Non-pigmented ciliary epithelial cell (primary cell): ENCODE measurements around the gene PRKCE.

Experiments used
- DNase-seq: peaks from one replicate; pipeline ENCODE4 v3.0.0-alpha.2; 2010; ENCODE audit warnings: low read depth

The PRKCE gene

DNA sequence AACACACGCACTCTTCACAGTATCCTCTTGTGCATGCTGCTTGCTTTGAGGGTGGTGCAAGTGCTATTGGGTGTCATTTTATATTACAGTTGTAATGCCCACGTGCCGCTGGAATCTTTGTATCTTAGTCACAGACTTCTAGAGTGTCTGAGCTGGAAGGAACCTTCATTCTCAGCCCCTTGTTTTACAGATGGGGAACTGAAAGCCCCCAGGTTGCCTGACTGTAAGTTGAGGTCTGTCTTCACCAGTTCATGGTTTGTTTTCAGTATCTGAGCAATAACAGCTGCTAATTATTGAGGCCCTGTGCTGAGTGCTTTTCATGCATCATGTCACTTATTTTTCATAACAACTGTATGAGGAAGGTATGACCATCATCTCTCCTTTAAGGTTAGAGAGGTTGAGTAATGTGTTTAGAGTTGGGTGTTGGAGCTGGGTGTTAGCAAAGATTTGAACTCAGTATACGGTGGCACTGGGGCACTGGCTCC, 77.0 kb downstream of the PRKCE start:
- no peak for DNase-seq

DNA sequence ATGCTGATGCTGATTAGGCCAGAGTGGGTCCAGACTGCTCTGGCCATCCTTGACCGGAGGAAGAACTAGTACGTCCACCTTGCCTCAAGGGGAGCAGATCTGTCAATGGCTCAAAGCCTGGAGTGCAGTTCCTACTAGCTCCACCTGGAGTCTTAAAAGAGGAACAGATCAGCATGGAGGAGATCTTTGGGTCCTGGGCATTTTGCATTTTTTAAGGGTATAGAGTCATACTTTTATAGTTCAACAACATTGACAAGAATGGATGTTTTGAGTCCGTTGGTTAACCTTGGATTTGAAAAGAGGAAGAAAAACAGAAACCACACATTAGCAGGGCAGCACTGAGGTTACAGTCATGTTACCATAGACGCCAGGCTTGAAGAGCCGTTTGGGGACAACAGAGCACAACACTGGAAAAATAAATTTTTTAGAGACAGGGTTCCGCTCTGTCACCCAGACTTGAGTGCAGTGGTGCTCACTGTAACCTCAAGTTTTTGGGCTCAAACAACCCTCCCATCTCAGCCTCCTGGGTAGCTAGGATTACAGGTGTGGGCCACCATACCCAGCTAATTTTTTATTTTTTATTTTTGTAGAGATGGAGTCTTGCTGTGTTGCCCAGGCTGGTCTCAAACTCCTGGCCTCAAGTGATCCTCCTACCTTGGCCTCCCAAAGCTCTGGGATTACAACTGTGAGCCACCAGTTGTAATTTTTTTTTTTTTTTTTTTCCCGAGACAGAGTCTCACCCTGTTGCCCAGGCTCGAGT, 78.5 kb downstream of the PRKCE start:
- no peak for DNase-seq

DNA sequence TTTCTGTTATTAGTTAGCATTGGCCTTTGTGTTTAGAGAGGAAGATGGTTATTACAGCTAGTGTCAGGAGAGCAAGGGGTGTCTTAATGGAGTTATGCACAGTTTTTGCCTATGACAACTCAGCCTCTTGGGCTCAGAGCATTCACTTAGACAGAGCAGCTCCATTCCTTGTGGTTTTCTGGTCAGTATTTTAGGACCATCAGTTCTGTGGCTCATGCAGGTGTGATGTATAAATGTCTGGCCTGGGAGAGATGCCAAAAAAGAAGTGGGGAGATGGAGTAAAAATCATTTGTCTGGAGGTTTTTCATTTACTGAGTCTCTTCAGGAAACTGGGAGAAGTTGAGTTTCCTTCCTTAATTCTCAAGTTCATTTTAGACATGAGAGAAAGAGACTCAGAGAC, 79.7 kb downstream of the PRKCE start:
- no peak for DNase-seq

DNA sequence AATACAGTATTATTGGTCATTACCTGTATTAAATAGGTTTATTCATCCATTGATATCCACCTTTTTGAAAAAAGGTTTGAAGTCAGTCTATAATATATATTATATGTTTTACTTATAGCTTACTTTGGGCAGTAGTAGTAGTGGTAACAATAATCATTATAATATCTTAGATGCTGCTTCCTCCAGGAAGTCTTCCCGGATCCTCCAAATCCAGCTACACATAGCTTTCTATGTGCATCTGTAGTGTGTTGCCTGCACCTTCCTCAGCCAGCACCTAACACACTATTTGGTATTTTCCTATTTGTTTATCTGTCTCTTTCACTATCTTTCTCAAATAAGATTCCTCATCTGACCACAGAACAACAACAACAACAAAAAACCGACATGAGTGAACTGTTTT, 81.0 kb downstream of the PRKCE start:
- no peak for DNase-seq

DNA sequence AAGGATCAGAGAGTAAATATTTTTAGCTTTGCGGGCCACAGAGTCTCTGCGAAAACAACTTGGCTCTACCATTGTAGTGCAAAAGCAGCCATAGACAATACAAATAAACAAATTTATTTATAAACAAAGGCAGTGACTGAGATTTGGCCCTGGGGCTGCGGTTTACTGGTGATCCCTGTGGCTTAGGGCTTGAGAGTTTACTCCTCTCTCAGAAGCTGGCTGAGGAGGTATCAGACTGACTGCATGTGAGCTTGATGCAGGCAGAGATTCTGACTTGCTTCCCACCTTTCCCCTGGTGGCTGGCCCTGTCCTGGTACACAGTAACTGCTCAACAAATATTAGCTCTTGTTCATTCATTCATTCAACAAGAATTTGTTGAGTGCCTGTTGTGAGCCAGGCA, 81.5 kb downstream of the PRKCE start:
- DNase-seq, result no peak

DNA sequence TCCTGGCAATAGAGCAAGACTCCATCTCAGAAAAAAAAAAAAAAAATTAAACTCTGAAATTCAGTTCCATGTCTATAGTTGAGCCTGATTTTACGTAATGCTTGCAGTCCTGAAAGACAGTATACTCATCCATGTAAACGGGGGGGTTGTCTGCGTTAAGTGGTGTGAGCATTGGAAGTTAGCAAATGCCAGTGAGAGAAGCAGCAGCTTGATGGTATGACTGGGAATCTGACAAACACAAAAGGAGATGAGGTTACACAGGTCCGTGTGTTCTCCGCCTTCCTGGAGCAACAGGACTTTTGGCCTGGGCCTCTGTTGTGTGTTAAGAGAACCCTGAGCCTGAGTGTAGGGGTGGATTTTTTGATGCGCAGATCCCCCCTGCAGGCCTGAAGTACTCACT, 82.9 kb downstream of the PRKCE start:
- no peak for DNase-seq

DNA sequence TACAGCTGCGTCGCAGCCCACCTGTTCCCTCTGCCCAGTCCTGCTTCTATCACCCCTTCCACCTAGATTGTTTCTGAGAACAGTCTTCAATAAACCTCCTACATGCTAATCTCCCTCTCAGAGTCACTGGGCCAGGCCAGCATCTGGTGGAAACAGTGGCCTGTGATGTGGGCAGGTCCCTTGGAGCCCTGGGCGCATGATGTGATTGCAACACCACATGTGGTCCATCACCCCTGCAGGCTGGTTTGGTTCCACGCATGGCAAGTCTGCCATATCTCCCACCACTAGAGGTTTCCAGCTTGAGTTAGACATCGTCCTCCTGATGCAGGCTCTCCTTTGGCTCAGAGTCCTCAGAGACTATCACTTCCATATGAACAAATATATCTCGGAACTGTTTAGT, 83.5 kb downstream of the PRKCE start:
- no peak for DNase-seq

DNA sequence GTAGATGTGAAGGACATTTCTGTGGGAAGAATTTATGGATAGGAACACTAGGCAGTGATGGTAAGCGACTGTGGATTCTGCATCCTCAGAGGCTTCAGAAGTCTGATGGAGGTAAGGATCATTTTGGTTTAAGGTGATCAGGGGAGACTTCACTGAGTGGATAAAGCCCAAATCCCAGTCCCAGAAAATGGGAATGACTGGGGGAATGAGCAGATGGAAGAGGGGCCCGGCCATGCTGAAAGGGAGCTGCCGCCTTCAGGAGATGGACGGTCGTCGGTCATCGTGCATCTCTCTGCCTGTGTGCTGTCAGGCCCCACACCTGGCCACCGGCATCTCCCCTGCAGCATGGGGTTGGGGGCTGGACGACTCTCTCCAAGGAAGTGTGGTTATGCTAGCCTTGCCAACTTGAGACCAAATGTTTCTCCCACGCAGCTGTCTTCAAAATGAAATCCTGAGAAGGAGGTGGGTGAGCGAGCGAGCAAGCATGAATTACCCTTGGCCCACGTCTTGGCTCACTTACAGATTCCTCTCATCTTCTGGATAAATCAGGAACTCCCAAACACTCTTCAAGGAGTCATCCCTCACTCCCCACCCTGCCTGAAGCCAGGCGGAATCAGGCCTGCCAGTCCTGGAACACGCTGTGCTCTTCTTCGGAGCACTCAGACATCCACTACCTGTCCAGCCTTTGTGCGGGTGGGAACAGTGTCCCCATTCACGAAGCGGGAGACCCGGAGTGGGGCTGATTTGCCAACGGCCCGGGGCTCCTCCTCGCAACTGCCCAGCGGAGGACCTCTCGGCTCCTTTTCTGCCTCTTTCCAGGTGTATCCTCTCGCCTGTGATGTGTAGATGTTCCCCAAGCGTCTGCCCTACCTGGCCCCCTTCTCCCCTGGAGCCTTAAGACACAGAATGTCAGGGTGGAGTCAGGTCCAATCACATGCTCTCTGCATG, 85.6 kb downstream of the PRKCE start:
- no peak for DNase-seq

DNA sequence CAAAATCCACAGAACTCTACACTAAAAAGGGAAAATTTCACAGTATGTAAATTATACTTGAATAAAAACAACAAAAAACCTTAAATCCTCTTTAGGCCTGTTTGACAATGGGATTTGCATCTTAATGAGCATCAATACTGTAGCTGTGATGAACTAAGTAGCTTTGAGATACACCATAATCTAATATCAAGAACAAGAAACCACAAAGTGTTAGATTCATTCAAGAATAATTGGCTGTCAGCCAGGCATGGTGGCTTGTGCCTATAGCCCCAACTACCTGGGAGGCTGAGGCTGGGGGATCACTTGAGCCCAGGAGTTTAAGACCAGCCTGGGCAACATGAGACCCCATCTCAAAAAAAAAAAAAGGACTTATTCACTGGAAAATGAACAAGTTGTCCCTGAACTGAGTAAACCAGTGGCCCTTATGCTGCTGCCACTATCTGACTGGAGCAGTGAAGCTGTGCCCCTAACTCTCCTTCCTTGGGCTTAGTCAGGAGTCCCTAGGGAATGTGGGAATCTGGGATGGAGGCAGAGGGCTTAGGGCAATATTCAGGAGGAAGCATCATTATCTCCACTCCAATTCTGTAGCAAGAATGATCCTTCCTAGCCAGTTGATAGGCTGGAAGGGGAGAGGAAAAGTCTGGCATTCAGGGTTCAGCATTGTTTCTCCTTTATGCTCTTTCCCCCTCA, 88.5 kb downstream of the PRKCE start:
- DNase-seq, result no peak

DNA sequence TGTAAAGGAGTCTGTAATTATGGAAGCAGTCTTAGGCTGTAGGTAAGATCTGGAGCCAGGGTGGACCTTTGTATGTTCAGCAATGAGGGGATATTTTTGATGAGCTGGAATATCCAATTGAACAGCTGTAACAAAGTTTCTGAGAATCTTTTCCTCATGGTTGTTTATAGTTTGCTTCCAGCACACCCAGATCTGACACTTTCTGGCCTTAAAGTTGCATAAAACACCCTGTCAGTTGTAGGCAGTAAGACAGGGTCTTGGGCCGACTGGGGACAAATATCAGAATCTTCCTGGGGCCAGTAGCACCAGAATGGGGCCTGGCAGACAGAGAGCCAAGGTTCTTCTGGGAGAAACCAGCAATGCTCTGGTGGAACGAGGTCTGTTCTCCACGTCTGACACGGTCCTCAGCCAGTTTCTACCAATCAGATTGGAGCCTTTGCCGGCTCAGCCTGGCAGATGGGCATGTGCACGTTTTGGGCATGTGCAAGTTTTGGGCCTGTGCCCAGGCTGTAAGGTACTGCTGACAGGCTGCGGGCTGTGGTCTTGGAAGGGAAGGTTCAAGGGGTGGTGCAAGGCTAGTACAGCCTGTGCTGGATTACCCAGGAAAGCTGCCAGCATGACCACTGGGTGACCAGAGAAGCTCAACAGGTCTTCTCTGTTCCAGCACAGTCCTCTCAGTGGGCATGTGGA, 89.8 kb downstream of the PRKCE start:
- no peak for DNase-seq

DNA sequence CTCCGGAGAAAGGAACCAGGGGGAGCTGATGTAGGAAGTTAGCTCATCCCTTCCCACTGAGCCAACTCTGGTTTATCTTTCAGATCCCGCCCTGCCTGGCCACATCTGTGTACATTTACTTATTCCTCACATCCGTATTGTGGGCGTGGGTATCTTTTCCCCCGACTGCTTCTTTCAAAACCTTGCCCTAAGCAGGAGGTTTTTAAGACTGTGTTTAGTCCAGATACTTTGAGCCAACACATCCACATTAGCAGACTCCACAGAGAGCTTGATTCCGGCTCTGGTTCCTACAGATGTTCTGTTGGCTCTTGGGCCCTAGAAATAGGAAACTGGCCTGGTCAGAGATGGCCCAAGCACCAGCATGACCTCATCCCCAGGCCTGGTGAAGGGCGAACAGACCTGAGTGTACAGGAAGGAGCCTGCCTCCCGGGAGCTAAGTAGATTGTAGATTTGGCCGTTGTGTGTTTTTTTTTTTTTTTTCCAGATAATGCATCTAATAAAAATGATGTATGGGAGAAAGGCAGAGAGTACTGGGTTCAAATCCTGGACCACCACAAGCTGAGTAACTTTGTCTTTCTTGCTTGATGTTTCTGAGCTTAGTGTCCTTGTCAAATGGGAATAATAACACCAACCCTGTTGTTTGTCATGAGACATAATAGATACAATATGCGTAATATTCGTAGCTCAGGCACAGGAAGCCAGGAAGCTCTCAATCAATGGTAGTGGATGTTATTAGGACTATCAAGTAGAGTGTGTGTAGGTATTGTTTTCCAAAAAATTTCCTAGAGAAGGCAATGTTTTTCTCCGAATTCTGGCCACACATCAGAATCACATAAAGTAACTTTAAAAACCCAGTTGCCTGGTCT, 92.3 kb downstream of the PRKCE start:
- no peak for DNase-seq

DNA sequence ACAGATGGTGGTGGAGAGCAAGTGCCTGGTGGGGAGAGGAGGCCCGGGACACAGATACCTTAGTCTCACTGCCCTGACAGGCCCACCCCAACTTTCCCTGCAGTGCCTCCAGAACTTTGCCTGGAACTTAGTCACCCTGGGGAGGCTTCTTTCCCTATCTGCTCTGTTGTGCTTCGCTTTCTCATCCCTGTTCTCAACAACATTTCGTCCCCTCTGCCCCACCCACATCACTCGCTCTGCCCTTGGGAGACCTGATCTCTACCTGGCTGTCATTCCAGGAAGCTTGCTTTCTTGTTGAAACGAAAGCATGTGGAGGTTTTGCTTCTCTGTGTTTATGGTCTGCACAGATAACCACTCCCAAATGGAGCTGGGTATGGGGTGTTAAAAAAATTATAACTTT, 93.8 kb downstream of the PRKCE start:
- DNase-seq, result no peak

DNA sequence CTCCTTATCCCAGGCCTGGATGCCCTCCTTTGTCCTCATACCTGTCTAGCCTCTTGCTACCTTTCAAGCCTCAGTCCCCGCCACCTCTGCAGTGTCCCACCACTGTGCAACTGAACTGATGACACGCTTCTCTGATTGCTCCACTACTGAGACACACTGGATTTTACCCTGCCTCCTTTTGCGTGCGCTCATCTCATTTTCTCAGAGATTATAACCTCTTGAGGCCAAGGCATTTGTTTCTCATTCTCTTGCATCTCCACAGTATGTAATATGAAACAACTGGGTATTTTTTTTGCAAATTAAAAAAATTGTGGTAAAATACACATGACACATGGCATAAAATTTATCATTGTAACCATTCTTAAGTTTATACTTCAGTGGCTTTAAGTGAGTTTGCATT, 95.4 kb downstream of the PRKCE start:
- DNase-seq, result no peak

DNA sequence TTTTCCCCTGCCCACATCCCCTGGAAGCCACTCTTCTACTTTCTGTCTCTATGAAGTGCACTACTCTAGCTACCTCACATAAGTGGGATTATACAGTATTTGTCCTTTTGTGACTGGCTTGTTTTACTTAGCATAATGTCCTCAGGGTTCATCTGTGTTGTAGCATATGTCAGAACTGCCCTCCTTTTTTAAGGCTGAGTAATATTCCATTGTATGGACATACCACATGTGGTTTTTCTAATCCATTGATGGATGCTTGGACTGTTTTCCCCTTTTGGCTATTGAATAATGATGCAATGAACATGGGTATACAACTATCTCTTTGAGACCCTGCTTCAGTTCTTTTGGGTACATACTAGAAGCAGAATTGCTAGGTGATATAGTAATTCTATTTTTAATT, 95.9 kb downstream of the PRKCE start:
- no peak for DNase-seq

DNA sequence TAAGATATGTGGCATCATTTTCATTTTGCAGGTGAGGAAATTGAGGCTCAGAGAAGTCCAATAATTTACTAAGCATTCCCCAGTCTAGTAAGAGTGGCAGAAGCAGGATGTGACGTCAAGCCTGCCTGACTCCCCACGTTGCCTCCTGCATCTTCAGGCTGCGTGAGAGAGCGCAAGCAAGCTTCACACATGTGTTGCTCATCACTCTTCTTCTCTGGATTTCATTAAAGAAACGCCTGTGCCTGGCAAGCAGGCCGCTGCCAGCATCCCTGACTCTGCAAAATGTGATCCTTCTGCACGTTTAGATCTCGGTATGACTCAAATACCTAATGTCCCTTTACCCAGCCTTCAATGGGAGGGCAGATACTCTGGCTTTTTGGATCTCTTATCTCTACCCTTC, 96.8 kb downstream of the PRKCE start:
- DNase-seq, result no peak

DNA sequence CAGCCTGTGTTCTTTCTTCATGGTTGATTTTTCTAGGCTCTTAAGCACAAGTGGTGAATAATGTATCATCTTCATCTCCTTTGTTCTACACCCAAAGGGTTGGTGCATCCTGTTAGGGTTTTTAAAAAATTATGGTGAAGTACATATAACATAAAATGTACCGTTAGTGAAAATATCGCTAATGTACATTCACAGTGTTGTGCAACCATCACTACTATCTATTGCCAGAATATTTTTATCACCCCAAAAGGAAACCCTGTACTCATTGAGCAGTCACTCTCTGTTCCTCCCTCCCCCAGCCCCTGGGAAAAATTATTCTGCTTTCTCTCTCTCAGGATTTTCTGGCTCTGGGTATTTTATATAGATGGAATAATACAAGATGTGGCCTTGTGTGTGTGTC, 98.5 kb downstream of the PRKCE start:
- no peak for DNase-seq

DNA sequence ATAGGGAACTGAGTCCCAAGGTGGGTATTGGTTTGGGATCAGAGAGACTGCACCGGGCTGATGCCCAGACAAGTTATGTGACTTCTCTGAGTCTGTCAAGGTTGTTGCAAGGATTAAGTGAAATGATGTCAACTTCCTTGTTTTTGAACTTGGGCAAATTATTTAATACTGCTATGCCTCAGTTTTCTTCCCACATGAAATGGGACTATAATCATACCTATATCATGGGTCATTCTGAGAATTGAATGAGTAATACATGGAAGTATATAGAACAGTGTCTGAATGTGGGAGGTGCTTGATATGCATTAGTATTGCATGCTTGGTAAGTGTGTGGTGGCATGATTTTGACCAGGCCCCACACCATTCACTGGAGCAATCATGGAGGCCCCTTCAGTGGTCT, 99.0 kb downstream of the PRKCE start:
- no peak for DNase-seq

DNA sequence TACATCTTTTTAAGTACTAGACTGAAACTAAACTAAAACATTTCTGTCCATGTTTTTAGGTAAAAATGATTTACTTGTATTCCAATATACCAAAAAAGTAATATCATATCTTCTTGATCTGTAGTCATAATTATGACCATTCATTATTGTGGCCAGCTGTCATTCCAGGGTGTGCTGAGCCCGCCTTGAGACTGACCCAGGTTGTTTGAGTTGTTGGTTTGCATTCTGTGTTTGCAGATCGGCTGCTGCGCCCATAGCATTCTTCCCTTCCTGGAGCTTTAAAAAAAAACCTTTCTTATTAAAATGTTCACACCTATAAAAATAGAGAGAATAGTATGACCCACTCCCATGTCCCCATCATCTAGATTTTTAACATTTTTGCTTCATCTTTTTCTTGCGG, 101.9 kb downstream of the PRKCE start:
- no peak for DNase-seq

DNA sequence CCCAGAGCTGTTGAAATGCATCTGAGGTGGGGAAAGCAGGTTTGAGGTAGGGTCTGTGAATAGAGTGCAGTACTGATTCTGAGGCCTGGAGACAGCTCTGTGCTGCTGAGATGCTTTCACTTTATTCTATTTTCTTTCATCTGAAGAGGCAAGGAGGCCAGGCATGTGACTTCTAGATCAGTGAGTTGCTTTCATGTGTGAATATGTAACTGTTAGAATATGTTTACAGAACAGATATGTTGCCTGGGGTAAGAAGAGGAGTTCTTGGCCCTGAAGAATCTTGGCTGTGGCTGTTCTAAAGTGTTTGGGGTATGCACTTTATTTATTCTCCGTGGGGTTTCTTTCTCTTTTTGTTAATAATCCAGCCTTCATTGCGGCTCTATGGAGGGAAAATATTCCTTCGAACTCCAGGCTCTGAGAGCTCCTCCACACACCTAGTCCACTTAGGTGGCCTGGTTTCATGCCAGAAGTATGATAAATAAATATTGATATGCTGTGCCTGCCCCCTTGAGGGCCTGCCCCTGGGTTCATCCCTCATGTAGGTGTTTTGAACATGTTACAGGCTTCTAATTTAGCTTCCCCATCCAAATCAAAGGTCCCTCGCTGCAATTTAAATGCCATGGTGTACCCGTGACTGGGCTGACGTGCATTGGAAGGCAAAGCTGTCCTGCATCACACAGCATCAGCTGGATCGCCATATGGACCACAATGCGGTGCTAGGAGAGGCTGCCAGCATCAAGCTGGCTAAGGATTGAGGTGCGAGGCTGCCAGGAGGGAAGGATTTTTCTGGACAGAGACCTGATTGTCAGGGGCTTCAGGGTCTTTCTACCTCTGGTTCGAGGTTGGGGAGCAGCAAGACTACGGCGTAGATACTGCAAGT, 102.9 kb downstream of the PRKCE start:
- no peak for DNase-seq
